GM12891 (cell line): Measurements from ENCODE around the gene ADAT2.

Source experiments
- POLR2A ChIP-seq: IDR thresholded peaks from 2 replicates; pipeline ENCODE4 v1.6.1; 2011; ENCODE audit warnings: low read depth, low read length, control low read depth
- POLR2AphosphoS5 ChIP-seq: IDR thresholded peaks from 2 replicates; pipeline ENCODE4 v1.6.1; 2011; ENCODE audit warnings: low read depth, low read length, control low read depth
- POU2F2 ChIP-seq: IDR thresholded peaks from 2 replicates; pipeline ENCODE4 v1.6.1; 2011; ENCODE audit warnings: low read depth, mild to moderate bottlenecking, control low read depth, low read length, moderate library complexity
- SPI1 ChIP-seq: IDR thresholded peaks from 2 replicates; pipeline ENCODE4 v1.6.1; 2011; ENCODE audit warnings: low read depth, low read length, control low read depth

DNA sequence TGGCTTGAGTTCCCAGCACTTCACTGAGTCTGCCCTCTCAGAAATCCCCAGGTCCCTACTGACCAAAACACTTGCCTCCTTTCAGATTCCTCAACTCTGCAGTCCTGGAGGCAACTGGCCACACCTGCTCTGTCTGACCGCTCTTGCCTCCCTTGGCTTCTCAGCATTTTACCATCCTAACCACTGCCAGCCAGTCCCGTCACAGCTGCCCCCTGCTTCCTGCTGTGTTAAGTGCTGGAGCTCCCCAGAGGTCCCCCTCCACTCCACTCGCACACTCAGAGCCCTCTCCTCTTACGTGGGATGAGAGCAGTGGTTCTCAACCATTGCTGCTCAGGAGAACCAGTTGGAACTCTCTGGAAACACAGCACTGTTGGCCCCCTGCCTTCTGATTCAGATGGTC lies 20.5 kb downstream of the ADAT2 start:
- TF ChIP-seq POLR2A = no peak
- TF ChIP-seq POLR2AphosphoS5 = no peak
- no peak for TF ChIP-seq POU2F2
- TF ChIP-seq SPI1 = no peak
